ENCODE measurements around the gene PITRM1. TPM values are rescaled to one million over a fixed set of nuclear protein-coding genes. Genes with fewer than 3 reads are reported as not detected.
"Not testable (repeated sequence)": the region's sequence is repeated elsewhere in the genome, so short reads cannot be mapped to it uniquely, and the experiment has no call there.

PITRM1 gene
- total RNA-seq, 1 donor from 2014 or later: 96.1 TPM

DNA sequence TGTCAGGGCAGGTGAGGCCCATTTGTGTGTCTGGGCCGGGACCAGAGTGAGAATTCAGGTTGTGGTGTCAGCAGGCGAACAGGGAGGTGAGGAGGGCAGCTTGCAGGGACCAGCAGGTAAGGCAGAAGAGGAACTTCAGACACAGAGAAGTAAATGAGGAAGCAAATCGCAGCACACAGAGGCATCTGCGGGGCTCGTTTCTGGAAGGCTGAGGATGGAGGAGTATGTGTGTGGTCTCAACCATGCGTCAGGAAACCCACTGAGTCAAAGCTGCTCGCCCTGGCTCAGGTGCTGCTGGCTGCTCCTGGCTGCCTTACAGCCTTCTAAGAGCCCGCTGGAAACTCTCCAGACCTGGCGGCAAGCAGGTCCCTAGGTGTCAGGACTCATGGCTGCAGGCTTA lies 26.9 kb upstream of the PITRM1 start:
- DNase-seq (ENCODE audit: low read depth): no peak

- no peak for DNase-seq (ENCODE audit: low read depth)
Observed at GRCh38 chr10:3198900-3199299, 26.3 kb upstream of the PITRM1 start.

DNA sequence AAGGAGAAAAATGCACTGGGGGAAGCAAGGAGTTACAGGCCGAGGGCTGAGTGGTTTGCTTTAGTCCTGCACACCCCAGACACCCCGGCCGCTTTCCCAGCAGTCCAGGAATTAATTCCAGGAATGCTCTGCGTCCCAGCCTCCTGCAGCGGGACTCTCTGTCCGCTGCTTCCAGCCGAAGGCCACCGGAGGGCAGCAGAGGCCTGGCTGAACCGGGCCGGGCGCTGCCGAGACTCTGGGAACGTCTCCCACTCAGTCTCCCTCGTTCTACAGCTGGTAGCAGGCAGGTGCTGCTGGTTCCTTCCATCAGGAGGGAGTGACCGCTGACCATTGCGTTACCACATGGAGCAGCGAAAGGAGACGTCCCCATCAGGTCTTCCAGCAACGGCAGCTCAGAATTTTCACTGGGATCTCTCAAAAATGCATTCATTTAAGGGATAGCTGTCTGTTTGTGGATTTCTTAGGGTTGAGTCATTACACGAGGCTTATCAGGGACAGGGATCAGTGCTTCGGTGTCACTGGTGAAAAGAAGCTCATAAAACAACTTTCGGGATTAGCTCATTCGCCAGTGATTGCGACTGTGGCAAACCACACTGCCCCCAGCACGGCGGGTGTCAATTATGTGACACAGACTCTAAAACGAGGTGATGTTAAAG lies 24.9 kb upstream of the PITRM1 start:
- DNase-seq (ENCODE audit: low read depth): peak; percentile 93

- no peak for DNase-seq (ENCODE audit: low read depth)
Observed at GRCh38 chr10:3196958-3197347, 24.4 kb upstream of the PITRM1 start.

DNA sequence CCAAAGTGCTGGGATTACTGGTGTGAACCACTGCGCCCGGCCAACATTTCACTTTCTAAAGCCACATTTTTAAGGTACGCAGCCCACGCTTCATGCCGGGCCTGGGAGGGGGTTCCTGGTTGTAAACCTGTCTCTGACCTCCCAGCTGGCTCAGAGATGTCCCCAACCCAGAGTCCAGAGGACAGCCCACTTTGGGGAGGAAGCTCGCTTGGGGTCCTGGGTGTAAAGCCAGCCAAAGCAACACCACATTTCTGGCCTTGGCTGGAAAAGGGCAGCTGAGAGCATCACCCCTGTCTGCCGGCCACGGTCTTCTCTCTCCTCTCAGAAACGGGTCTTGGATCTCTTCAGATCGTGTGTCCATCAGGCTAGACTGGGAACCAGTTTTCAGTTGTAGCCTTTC lies 23.9 kb upstream of the PITRM1 start:
- no peak for DNase-seq (ENCODE audit: low read depth)

GRCh38 chr10:3195726-3196125 lies 23.1 kb upstream of the PITRM1 start:
- DNase-seq (ENCODE audit: low read depth): peak; percentile 93

DNA sequence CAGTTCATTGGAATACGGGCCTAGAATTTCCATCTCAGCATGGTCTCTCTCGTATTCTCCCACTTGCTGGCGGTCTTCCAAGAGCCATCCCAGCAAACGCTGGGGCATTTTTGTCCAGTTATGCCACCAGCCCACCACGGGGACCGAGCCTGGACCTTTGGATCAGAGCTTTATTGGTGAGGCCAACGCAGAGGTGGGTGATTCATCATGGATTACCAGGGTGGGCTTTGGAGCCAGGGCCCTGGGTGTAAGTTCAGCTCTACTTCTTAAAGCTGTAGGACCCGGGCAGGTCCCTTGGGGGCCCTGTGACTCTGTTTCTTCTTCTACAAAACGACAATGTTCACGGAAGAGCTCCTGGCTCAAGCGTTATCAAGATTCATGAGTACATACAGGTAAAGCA lies 22.7 kb upstream of the PITRM1 start:
- DNase-seq (ENCODE audit: low read depth): peak; percentile 4

DNA sequence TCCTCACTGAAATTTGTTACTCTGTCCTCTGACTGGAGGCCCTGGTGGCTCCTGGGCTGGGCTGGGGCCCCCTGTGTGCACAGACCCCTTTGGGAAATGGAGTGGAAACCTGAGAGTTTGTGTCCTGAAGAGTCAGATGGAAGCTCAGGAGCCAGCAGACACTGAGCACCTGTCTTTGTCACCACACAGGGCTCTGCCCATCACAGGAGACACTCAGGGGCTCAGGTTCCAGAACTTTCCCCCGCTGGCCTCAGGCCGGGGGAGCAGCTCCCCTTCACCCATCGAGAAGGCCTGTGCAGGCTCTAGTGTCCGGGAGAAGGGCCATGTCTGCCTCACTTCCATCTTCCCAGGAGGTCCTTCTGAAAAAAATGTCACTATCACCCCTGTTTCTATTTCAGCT lies 22.3 kb upstream of the PITRM1 start:
- DNase-seq (ENCODE audit: low read depth): peak; percentile 13

GRCh38 chr10:3193751-3194150 lies 21.2 kb upstream of the PITRM1 start:
- DNase-seq (ENCODE audit: low read depth): no peak

DNA sequence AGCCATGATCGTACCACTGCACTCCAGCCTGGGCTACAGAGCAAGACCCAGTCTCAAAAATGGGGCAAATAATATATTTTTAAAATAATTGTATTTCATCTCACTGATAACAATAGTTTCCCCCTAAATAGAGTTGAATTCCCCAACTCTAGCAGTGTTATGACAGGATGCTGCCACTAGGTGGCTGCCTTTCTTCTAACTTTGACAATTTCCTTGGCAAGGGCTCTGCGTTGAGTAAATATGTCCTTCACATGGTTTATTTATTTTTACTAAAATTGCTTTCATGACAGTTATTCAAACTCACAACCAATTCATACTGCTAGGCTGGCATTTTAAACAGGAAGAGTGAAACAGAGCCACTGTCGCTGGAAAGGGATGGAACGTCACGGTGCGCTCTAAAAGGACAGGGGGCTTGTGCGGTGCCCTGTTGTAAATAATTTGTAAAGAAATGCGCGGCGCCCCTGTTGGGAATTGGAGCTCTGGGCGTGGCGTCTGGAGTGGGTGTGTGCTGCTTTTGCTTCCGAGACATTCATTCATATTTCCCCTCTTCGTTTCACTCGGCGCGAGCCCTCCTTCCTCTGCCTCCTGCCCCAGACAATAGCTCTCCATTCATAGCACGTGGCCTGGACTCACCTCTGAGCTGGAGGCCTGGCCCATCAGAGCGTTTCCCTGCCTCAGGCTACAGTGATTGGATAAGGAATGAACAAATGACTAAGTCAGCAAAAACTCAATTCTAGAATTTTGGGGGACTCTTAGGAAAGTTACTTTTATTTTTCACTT lies 20.5 kb upstream of the PITRM1 start:
- peak; percentile 73 for DNase-seq (ENCODE audit: low read depth)

DNA sequence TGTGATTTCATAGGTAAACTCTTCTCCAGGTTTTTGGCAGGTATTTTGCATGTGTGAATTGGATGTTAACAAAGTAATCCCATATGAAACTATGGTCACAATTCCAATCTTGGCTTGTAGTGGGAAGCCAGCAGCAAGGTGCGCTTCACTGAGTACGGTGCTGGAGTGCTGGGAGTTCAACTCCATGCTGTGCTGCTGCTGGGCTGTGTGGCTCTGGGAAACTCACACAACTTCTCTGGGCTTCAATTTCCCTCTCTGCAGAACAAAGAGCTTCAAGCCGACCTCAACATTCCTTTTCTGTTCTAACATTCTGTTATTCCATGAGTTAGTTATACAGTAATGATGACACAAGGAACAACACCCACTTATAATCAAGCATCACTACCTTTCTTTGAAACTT lies 18.2 kb upstream of the PITRM1 start:
- no peak for DNase-seq (ENCODE audit: low read depth)

GRCh38 chr10:3187229-3187628 lies 14.6 kb upstream of the PITRM1 start:
- not testable (repeated sequence) for DNase-seq (ENCODE audit: low read depth)

GRCh38 chr10:3186368-3186767 lies 13.8 kb upstream of the PITRM1 start:
- no peak for DNase-seq (ENCODE audit: low read depth)

DNA sequence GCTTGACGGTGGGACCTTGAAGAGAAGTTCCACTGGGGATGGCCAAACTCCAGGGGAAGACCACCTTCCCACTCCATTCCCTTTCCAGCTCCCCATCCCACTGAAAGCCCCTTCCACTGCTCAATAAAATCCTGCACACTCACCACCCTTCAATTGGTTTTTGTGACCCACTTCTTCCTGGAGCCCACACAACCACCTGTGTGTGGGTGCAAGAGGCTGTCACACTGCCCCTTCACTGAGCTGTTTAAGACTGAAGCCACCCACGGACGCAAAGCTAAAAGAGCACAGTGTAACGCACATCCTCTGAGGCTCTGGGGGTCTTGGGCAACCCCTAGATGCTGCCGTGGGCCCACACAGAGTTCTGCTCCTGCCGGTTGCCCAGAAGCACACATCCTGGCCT lies 12.8 kb upstream of the PITRM1 start:
- no peak for DNase-seq (ENCODE audit: low read depth)

DNA sequence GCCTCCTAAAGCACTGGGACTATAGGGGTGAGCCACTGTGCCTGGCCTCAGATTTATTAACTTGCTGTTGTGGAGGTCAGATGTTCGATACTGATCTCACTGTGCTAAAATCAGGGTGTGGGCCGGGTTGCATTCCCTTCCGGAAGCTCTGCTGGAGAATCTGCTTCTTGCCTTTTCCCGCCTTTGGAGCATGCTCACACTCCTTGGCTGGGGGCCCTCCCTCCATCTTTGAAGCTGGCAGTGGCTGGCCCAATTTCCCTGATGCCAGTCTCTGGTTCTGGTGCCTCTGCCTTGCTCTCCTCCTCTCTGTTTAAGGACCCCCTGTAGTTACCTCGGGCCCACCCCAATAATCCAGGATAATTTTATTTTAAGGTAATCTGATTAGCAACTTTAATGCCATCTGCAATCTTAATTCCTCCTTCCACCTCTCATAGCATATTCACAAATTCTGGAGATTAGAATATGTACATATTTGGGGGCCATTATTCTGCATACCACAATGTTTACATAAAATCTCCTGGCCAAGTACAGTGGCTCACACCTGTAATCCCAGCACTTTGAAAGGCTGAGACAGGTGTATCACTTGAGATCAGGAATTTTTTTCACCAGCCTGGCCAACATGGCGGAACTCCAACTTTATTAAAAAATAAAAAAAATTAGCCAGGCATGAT lies 7.9 kb upstream of the PITRM1 start:
- no peak for DNase-seq (ENCODE audit: low read depth)

DNA sequence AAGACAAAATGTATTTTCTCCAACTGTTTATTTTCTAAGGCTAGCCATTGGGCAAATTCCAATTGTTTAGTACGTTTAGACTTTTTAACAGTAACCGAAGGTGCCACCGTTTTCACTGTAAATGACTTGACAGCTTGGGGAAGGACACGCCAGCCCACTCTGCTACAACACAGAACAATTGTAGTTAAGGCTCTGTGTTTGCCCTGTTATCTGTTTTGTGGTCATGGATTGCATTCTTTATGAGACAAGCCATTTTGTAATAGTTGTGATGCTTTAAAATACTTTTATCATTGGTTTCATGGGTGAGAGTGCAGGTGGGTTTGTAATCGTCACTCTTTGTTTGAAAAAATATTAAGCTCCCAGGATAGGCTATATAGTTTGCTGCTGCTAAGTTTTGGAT lies 6.6 kb upstream of the PITRM1 start:
- DNase-seq (ENCODE audit: low read depth): no peak

DNA sequence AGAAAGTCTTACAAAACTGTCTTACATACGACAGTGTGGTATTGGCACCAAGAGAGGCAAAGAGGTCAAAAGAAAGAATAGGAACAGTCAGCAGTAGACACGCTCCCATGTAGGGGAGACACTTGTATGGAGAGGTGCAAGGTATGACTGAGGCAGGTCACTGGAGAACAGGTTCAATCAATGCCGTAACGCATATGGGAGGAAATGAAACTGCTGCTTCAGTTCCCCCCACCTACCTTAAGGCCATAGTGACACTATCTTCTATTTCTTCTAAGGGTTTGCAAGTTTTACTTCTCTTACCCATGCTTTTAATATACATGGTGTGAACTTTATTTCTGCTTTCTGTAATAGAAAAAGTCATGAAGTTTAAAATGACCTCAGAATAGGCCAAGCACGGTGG lies 5.5 kb upstream of the PITRM1 start:
- DNase-seq (ENCODE audit: low read depth): no peak

DNA sequence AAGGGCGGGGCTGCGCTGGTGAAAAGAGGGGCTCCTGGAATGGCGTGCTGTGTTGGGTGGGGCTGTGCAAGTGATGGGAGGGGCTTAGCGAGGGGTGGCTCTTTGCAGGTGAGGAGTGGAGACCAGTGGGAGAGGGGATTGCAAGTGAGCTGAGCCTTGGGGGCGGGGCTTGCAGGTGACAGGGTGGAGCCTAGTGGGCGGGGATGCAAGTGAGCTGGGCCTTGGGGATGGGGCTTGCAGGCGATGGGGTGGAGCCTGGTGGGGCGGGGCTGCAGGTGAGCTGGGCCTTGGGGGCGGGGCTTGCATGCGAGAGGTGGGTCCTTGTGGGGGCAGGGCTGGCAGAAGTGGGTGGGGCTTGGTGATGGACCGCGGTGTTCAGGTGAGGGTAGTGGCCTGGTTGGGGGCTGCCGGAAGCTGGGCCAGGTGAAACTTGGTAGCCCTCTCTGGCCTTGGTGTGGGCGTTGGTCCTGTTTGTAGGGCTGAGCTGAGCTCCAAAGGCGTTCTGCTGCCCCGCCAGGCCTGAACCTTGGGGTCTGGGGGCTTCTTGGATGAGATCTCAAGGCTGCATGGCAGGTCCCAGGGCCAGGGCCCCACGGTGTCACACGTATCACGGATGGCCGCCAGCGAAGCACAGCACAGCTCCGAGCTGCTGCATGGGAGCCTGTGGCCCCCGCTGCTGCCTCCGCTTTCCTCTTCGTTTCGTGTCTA lies 743 bp upstream of the PITRM1 start:
- no peak for DNase-seq (ENCODE audit: low read depth)

DNA sequence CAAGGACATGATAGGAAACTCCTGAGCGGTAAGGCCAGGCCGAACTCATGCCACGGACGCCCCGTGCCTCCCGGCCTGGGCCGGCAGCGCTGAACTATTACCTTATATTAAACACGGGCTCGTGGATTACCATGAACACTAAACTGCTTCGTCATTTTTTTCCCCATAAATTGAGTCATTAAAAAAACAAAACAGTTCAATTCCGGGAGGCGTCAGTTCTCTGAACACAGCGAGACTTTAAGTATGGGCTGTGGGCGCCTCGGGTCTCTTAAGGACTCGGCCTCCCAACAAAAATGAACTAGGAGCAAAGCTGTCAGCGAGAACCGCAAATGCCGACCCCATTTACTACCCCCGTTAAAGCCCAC lies 519 bp downstream of the PITRM1 start:
- DNase-seq (ENCODE audit: low read depth): peak; percentile 40

DNA sequence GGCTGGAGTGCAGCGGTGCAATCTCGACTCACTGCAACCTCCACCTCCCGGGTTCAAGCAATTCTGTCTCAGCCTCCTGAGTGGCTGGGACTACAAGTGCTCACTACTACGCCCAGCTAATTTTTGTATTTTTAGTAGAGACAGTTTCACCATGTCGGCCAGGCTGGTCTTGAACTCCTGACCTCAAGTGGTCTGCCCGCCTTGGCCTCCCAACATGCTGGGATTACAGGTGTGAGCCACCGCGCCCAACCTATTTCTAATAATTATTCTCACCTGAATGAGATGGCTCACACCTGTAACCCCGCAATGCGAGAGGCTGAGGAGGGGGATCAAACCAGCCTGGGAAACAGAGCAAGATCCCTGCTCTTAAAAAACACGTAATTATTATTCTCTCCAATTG lies 1.1 kb downstream of the PITRM1 start:
- not testable (repeated sequence) for DNase-seq (ENCODE audit: low read depth)

DNA sequence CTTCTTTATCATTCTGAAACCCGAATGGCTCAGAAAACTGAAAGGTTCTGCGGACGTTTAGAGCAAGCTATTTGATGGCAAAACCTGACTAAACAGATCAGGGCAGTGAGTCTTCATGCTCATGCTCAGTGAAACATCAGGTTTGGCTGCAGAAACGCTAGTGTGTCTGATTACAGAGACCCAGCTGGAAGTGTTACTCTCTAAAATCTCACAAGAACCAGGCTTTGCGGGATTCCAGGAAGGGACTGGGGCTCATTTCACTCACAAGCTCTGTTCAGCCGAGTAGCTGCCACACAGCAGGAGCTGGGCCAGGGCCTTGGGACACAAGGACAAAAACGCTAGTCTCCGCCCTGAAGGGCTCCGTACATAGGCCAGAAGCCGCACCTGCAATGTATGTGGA lies 2.9 kb downstream of the PITRM1 start:
- no peak for DNase-seq (ENCODE audit: low read depth)

- no peak for DNase-seq (ENCODE audit: low read depth)
Observed at GRCh38 chr10:3169271-3169670, 3.3 kb downstream of the PITRM1 start.

Data from myocyte (in vitro differentiated cells).